OCI-LY7 (cell line): Measurements from ENCODE around the gene TCP11.

Source experiments
- EZH2phosphoT487 ChIP-seq: fragments of 200-600 bp; sonication (generic); IDR thresholded peaks from 2 replicates; pipeline ENCODE4 v1.6.1; 2018; ENCODE audit warnings: low read depth, borderline replicate concordance, mild to moderate bottlenecking, mixed run types, antibody characterized with exemption, low read length, moderate library complexity, mixed read lengths
- TF ChIP-seq, protein P1 (sequence below): fragments of 200-600 bp; sonication (generic); conservative IDR thresholded peaks from 2 replicates; pipeline ENCODE4 v1.5.1; 2014; ENCODE audit warnings: mild to moderate bottlenecking, antibody characterized with exemption, low read length, moderate library complexity, mixed read lengths

DNA sequence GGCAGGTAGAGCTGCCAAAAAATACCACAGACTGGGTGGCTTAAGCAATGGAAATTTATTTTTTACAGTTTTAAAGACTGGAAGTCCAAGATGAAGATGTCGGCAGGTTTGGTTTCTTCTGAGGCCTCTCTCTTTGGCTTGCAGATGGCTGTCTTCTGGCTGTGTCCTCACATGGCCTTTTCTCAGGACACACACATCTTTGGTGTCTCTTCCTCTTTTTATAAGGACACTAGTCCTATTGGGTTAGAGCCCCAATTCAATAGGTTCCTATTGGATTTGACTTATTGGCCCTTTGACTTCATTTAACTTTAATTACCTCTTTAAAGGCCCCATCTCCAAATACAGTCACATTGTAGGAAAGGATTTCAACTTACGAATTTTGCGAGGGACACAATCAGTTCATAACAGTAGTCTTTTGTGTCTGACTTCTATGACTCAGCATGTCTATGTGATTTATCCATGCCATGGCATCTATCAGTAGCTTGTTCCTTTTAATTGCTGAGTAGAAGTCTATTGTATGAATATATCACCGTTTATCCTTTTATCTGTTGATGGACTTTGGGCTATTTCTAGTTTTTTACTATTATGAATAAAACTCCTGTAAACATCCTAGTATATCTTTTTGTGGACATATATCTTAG lies 11.0 kb upstream of the TCP11 start:
- TF ChIP-seq, protein P1, sequence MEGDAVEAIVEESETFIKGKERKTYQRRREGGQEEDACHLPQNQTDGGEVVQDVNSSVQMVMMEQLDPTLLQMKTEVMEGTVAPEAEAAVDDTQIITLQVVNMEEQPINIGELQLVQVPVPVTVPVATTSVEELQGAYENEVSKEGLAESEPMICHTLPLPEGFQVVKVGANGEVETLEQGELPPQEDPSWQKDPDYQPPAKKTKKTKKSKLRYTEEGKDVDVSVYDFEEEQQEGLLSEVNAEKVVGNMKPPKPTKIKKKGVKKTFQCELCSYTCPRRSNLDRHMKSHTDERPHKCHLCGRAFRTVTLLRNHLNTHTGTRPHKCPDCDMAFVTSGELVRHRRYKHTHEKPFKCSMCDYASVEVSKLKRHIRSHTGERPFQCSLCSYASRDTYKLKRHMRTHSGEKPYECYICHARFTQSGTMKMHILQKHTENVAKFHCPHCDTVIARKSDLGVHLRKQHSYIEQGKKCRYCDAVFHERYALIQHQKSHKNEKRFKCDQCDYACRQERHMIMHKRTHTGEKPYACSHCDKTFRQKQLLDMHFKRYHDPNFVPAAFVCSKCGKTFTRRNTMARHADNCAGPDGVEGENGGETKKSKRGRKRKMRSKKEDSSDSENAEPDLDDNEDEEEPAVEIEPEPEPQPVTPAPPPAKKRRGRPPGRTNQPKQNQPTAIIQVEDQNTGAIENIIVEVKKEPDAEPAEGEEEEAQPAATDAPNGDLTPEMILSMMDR, result no peak
- TF ChIP-seq EZH2phosphoT487, result no peak
